ENCODE measurements around the gene TTLL11. TPM values are rescaled to one million over a fixed set of nuclear protein-coding genes. Genes with fewer than 3 reads are reported as not detected.

The TTLL11 gene
- total and polyA plus RNA-seq, 3 experiments from 2014 or later, result 4.0 to 6.2 (median 4.5) TPM

DNA sequence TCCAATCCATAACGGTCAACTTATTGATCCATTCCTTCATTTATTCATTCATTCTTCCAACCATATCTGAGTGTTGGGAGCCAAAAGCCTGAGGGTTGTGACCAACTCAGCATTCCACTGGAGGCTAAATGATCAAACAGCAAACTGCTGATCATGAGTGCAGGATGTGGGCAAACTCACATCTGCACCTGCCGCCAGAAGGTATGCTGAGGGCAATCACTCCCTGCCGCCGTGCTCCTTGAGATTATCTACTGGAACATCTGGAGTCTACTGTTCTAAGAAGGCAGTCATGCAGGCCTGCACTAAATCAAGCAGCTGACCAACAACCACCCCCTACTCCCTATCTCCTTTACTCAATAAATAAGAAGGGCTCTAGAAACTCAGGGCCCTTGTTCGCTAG lies 184.0 kb downstream of the TTLL11 start:
- Histone ChIP-seq H3K36me3 (ENCODE audit: insufficient read depth, low read length) (no peaks in the 10 kb centered on the region), H3K4me1 (ENCODE audit: insufficient read depth, low read length) (no peaks in the 10 kb centered on the region), H3K4me3 (ENCODE audit: low read length) (no peak overlapping the region), H3K9me3 (ENCODE audit: low read length) (no peaks in the 10 kb centered on the region), H3K27me3 (ENCODE audit: insufficient read depth, low read length, poor library complexity, severe bottlenecking) (no peaks in the 10 kb centered on the region), H3K27ac (ENCODE audit: low read depth, low read length) (no peak overlapping the region)
- DNase-seq, result no peak
- no peak overlapping the region for H3K27ac Mint-ChIP-seq
- no peaks in the 10 kb centered on the region for H3K4me1 Mint-ChIP-seq
- ChIA-PET CTCF (no interaction called here), POLR2A (no interaction called here)
- H3K27me3 Mint-ChIP-seq, result no peaks in the 10 kb centered on the region
- no peak overlapping the region for H3K4me3 Mint-ChIP-seq
- no peaks in the 10 kb centered on the region for H3K9me3 Mint-ChIP-seq
- H3K36me3 Mint-ChIP-seq, result no peaks in the 10 kb centered on the region

DNA sequence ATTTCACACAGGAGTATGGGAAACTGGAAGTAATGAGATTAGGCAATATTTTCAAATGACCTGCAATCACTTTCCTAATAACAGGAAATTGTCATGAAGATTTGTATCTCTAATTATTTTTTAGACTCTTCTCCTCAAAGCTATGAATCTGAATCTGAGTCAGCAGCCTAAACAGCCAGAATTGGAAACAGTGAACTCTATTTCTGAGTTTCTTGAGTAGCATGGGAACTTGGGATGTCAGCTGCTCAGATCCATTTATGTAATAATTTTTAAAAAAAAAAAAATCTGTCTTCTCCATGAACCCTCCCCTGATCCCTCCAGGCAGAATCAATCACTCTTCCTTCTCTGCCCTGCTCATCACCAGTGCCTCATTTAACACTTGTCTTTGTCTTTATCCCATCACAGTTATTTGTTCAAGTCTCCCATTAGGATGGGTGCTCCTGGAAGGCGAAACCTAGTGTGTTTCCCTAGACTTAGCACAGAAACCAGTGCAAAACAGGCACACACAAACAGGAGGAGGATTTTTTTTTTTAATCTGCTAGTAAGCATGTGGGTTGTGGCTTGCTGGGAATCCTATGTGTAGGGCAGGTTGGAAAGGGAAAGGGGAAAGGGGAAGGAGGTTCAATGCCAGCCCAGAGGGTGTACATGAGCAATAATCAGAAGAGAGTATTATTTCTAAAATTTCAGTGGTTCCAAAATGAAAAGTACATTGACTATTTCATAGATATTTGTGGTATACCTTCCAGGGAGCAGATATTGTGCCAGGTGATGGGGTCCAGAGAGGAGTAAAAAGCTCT lies 186.8 kb downstream of the TTLL11 start:
- ChIA-PET CTCF (no interaction called here), POLR2A (no interaction called here)
- H3K27ac ChIP-seq (ENCODE audit: low read depth, low read length), result no peak overlapping the region
- no peak for DNase-seq
- H3K4me1 Mint-ChIP-seq, result no peaks in the 10 kb centered on the region
- H3K27ac Mint-ChIP-seq, result no peak overlapping the region
- H3K4me3 Mint-ChIP-seq, result no peak overlapping the region
- no peaks in the 10 kb centered on the region for H3K9me3 Mint-ChIP-seq
- no peaks in the 10 kb centered on the region for H3K4me1 ChIP-seq (ENCODE audit: insufficient read depth, low read length)
- H3K27me3 ChIP-seq (ENCODE audit: insufficient read depth, low read length, poor library complexity, severe bottlenecking), result no peaks in the 10 kb centered on the region
- H3K9me3 ChIP-seq (ENCODE audit: low read length), result no peaks in the 10 kb centered on the region
- H3K27me3 Mint-ChIP-seq, result peaks cover 0 to 5% of the 10 kb centered on the region in 2 donors
- H3K4me3 ChIP-seq (ENCODE audit: low read length), result no peak overlapping the region
- no peaks in the 10 kb centered on the region for H3K36me3 Mint-ChIP-seq
- H3K36me3 ChIP-seq (ENCODE audit: insufficient read depth, low read length), result no peaks in the 10 kb centered on the region

DNA sequence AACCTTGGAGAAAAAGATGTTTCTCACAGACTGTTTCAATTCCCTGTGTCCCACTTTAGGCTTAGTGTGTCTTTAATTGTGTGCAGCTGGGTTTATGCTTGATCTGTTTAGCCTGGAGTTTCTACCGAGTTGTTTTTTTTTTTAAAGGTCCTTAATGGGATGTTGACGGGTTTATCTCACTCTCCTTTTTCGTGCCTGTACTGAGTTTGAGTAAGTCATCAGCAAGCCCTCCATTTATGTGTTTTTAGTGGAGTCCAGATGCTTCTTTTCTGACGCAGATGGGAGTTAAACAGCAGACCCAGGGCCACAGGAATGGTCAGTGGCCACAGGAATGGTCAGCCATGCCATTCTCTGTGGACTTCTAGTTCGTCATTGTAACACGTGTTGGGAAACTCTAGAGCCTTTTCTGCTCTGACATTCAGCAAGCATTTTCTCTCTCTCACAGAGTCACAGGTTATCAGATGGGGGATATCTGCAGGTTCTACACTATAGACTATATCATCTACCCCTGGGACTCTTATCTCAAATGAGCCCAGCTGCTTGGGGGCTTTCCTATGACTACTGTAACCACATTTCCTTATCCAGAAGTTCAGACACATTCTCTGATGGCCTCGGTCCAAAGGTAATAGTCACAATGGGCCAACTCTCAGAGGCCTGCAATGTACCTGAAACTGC lies 190.5 kb downstream of the TTLL11 start:
- Histone ChIP-seq H3K4me1 (ENCODE audit: insufficient read depth, low read length) (no peaks in the 10 kb centered on the region), H3K9me3 (ENCODE audit: low read length) (no peaks in the 10 kb centered on the region), H3K4me3 (ENCODE audit: low read length) (no peak overlapping the region), H3K36me3 (ENCODE audit: insufficient read depth, low read length) (no peaks in the 10 kb centered on the region), H3K27ac (ENCODE audit: low read depth, low read length) (no peak overlapping the region), H3K27me3 (ENCODE audit: insufficient read depth, low read length, poor library complexity, severe bottlenecking) (no peaks in the 10 kb centered on the region)
- Mint-ChIP-seq H3K36me3 (no peaks in the 10 kb centered on the region), H3K4me1 (no peaks in the 10 kb centered on the region), H3K4me3 (no peak overlapping the region), H3K9me3 (peaks cover 0 to 7% (median 1%) of the 10 kb centered on the region in 5 donors), H3K27me3 (peaks cover 0 to 5% of the 10 kb centered on the region in 2 donors), H3K27ac (no peak overlapping the region)
- POLR2A ChIA-PET, result no interaction called here
- no peak for DNase-seq
- CTCF ChIA-PET, result no interaction called here

DNA sequence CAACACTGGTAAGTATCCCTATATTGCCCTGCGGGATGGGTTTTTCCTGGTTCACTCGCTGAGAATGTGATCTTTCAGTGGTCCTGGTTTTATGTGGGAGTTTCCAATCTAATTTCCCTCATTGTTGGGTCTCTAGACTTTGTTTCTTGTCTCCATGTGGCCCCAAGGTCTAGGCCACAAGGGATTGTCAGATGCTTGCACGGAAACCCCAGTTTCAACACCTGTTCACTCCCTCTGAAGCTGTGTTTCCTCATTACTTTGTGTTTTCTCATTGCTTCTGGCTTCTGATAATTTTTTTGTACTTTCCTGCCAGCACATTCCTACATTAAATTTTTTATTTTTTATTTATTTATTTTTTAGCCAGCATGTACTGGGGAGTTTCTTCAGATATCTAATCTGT lies 191.5 kb downstream of the TTLL11 start:
- Histone ChIP-seq H3K27me3 (ENCODE audit: insufficient read depth, low read length, poor library complexity, severe bottlenecking) (no peaks in the 10 kb centered on the region), H3K4me1 (ENCODE audit: insufficient read depth, low read length) (no peaks in the 10 kb centered on the region), H3K27ac (ENCODE audit: low read depth, low read length) (no peak overlapping the region), H3K9me3 (ENCODE audit: low read length) (no peaks in the 10 kb centered on the region), H3K36me3 (ENCODE audit: insufficient read depth, low read length) (no peaks in the 10 kb centered on the region), H3K4me3 (ENCODE audit: low read length) (no peak overlapping the region)
- Mint-ChIP-seq H3K36me3 (no peaks in the 10 kb centered on the region), H3K4me1 (no peaks in the 10 kb centered on the region), H3K4me3 (no peak overlapping the region), H3K27me3 (peaks cover 0 to 5% of the 10 kb centered on the region in 2 donors), H3K27ac (no peak overlapping the region), H3K9me3 (peaks cover 0 to 7% (median 1%) of the 10 kb centered on the region in 5 donors)
- POLR2A ChIA-PET, result no interaction called here
- no peak for DNase-seq
- CTCF ChIA-PET, result no interaction called here

DNA sequence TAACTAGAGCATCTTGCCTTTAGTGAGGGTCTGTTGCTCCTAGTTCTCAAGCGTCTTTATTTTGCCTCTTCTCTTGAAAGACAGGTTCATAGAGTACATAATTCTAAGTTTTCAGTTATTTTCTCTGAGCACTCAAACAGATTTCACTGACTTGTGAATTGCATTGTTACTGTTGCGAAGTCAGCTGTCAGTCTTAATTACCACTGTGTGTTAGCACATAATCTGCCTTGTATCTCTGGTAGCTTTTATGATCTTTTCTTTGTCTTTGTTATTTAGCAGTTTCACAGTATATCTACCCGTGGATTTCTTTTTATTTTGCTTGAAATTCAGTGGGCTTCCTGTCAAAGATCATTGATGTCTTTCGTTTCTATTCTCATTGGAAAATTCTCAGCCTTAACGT lies 192.9 kb downstream of the TTLL11 start:
- H3K9me3 Mint-ChIP-seq, result peaks cover 0 to 7% (median 1%) of the 10 kb centered on the region in 5 donors
- Histone ChIP-seq H3K4me3 (ENCODE audit: low read length) (no peak overlapping the region), H3K9me3 (ENCODE audit: low read length) (no peaks in the 10 kb centered on the region), H3K27ac (ENCODE audit: low read depth, low read length) (no peak overlapping the region), H3K27me3 (ENCODE audit: insufficient read depth, low read length, poor library complexity, severe bottlenecking) (no peaks in the 10 kb centered on the region), H3K4me1 (ENCODE audit: insufficient read depth, low read length) (no peaks in the 10 kb centered on the region), H3K36me3 (ENCODE audit: insufficient read depth, low read length) (no peaks in the 10 kb centered on the region)
- H3K27me3 Mint-ChIP-seq, result peaks cover 0 to 5% of the 10 kb centered on the region in 2 donors
- CTCF ChIA-PET, result no interaction called here
- POLR2A ChIA-PET, result no interaction called here
- no peak overlapping the region for H3K4me3 Mint-ChIP-seq
- DNase-seq, result no peak
- no peaks in the 10 kb centered on the region for H3K4me1 Mint-ChIP-seq
- no peaks in the 10 kb centered on the region for H3K36me3 Mint-ChIP-seq
- H3K27ac Mint-ChIP-seq, result no peak overlapping the region

DNA sequence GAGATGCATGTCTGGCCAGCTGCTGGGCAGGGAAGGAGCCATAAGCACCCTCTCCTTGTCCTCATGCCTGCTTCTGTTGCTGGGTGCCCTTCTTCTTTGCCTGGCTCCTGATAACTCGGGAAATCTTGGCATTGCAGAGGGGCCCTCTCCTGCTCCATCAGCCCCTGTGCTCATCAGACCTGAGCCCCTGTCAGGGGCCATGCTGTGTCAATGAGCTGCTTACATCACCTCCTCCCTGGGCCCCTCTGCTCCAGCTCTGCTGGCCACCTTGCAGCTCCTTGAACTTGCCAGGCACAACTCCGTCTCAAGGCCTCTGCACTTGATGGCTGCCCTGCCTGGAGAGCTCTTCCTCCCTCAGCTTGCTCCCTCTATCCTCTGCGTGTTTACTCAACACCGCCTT lies 194.3 kb downstream of the TTLL11 start:
- ChIA-PET CTCF (no interaction called here), POLR2A (no interaction called here)
- Histone ChIP-seq H3K9me3 (ENCODE audit: low read length) (no peaks in the 10 kb centered on the region), H3K36me3 (ENCODE audit: insufficient read depth, low read length) (no peaks in the 10 kb centered on the region), H3K4me1 (ENCODE audit: insufficient read depth, low read length) (no peaks in the 10 kb centered on the region), H3K27me3 (ENCODE audit: insufficient read depth, low read length, poor library complexity, severe bottlenecking) (no peaks in the 10 kb centered on the region), H3K27ac (ENCODE audit: low read depth, low read length) (no peak overlapping the region), H3K4me3 (ENCODE audit: low read length) (no peak overlapping the region)
- H3K27ac Mint-ChIP-seq, result no peak overlapping the region
- peaks cover 0 to 7% (median 1%) of the 10 kb centered on the region in 5 donors for H3K9me3 Mint-ChIP-seq
- H3K36me3 Mint-ChIP-seq, result no peaks in the 10 kb centered on the region
- no peak overlapping the region for H3K4me3 Mint-ChIP-seq
- no peak for DNase-seq
- no peaks in the 10 kb centered on the region for H3K4me1 Mint-ChIP-seq
- peaks cover 0 to 7% of the 10 kb centered on the region in 2 donors for H3K27me3 Mint-ChIP-seq

DNA sequence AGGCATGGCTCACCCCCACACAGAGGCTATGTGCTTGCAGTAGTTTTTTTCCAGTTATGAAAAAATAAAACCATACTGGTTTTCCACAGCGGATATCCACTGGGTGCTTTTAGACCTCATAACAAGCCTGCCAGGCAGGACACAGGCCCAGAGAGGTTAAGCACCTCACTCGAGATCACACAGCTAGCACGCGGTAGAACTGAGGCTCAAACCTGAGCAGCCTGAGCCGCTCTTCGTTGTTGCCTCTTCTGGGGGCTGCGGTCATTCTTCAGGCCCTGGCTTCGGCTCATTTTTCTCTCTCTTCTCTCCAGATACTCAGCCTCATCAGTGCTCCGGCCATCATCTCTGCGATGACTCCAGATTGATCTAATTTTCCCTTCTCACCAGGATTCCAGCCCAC lies 196.0 kb downstream of the TTLL11 start:
- H3K27me3 Mint-ChIP-seq, result peaks cover 1 to 6% of the 10 kb centered on the region in 2 donors
- POLR2A ChIA-PET, result no interaction called here
- peak overlapping the region in 1 of 8 donors; percentile 62 for H3K27ac Mint-ChIP-seq
- no peaks in the 10 kb centered on the region for H3K27me3 ChIP-seq (ENCODE audit: insufficient read depth, low read length, poor library complexity, severe bottlenecking)
- H3K9me3 ChIP-seq (ENCODE audit: low read length), result no peaks in the 10 kb centered on the region
- H3K36me3 ChIP-seq (ENCODE audit: insufficient read depth, low read length), result no peaks in the 10 kb centered on the region
- H3K9me3 Mint-ChIP-seq, result peaks cover 0 to 7% (median 1%) of the 10 kb centered on the region in 5 donors
- no peak overlapping the region for H3K4me3 ChIP-seq (ENCODE audit: low read length)
- no peak for DNase-seq
- no peaks in the 10 kb centered on the region for H3K36me3 Mint-ChIP-seq
- H3K4me1 Mint-ChIP-seq, result no peaks in the 10 kb centered on the region
- H3K4me3 Mint-ChIP-seq, result no peak overlapping the region
- no peaks in the 10 kb centered on the region for H3K4me1 ChIP-seq (ENCODE audit: insufficient read depth, low read length)
- no peak overlapping the region for H3K27ac ChIP-seq (ENCODE audit: low read depth, low read length)
- CTCF ChIA-PET, result no interaction called here

DNA sequence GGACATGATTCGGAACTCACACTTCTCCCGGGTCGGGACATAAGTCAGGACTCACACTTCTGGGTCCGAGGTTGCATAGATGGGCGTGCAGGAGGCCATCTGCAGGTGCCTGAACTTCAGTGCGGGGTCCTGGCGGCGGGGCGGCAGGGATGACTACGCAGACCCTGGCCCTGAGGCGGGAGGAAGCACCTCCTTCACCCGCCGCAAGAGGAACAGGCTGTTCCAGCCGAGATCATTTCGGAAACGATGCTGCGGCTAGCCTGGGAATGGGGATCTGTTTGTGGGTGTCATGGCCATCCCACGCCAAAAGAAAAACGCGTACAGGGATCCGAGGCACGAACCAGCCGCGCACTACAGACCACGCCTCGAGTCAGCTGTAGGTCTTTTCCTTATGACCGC lies 196.6 kb downstream of the TTLL11 start:
- H3K9me3 Mint-ChIP-seq, result peaks cover 0 to 7% (median 1%) of the 10 kb centered on the region in 5 donors
- H3K4me1 ChIP-seq (ENCODE audit: insufficient read depth, low read length), result no peaks in the 10 kb centered on the region
- H3K27ac Mint-ChIP-seq, result no peak overlapping the region
- H3K9me3 ChIP-seq (ENCODE audit: low read length), result no peaks in the 10 kb centered on the region
- no peak overlapping the region for H3K4me3 Mint-ChIP-seq
- peaks cover 3 to 6% of the 10 kb centered on the region in 2 donors for H3K27me3 Mint-ChIP-seq
- no peak for DNase-seq
- H3K4me3 ChIP-seq (ENCODE audit: low read length), result no peak overlapping the region
- H3K4me1 Mint-ChIP-seq, result no peaks in the 10 kb centered on the region
- CTCF ChIA-PET, result no interaction called here
- no peak overlapping the region for H3K27ac ChIP-seq (ENCODE audit: low read depth, low read length)
- H3K36me3 Mint-ChIP-seq, result no peaks in the 10 kb centered on the region
- POLR2A ChIA-PET, result no interaction called here
- no peaks in the 10 kb centered on the region for H3K36me3 ChIP-seq (ENCODE audit: insufficient read depth, low read length)
- H3K27me3 ChIP-seq (ENCODE audit: insufficient read depth, low read length, poor library complexity, severe bottlenecking), result no peaks in the 10 kb centered on the region
